K562 (cell line): ENCODE results near the gene DND1. TPM values are rescaled to one million over a fixed set of nuclear protein-coding genes. Genes with fewer than 3 reads are reported as not detected.
A peak's percentile ranks its signal among the peaks of the same experiment; 100 is the strongest.

Source experiments
- ATAC-seq: fragments of 200-7000 bp; cut with Tn5 transposase; 3 replicates; pipeline ENCODE4 v1.9.1; 2020; ENCODE audit warnings: moderate library complexity
- BruUV-seq: library from RNA; stranded (reverse); fragments of 400-500 nt; replicated peaks from 2 replicates; lab custom pipeline; 2021; lab: Mats Ljungman, UMichigan
- CTCF ChIA-PET: fragments of 300-600 bp; formaldehyde crosslinking; extraction: SDS; loops from one replicate; lab custom pipeline; 2021; ENCODE audit warnings: low intra/inter-chr PET ratio; lab: Yijun Ruan, JAX
- POLR2A ChIA-PET: fragments of 300-600, 350-650 bp; sonication (Branson Sonifier 250); formaldehyde crosslinking; extraction: SDS; loops from one replicate; lab custom pipeline; 2021; ENCODE audit warnings: antibody characterized with exemption, inconsistent platforms; lab: Yijun Ruan, JAX
- DNase-seq, 4 experiments: peaks; one replicate each; pipeline versions ENCODE4 v3.0.0 to v3.0.0-alpha.2; 2011 to 2018; ENCODE audit warnings: low spot score in 3 of 4, mixed read lengths in 3 of 4; ENCODE audit errors: extremely low read depth in 1 of 4
- FAIRE-seq: peaks from 2 replicates; lab custom pipeline; 2011; peaks lifted over from hg19 to GRCh38; lab: Jason Lieb, UNC
- H2AFZ ChIP-seq: 2 replicates; pipeline ENCODE4 v1.6.0; 2011; ENCODE audit warnings: low read depth, low read length, control low read depth, inconsistent platforms
- H3K27ac ChIP-seq: fragments of 200-600 bp; 3 replicates; pipeline ENCODE4 v1.8.0; 2011; ENCODE audit warnings: low read depth, mild to moderate bottlenecking, control low read depth, inconsistent platforms, low read length, moderate library complexity, mixed read lengths; ENCODE audit errors: extremely low read depth
- H3K27me3 ChIP-seq, 2 experiments: fragments of 300-600 bp in 1 of 2; 2 replicates in 1 of 2; 3 replicates in 1 of 2; pipeline versions ENCODE4 v1.6.0 to v1.8.0; 2011; ENCODE audit warnings: inconsistent platforms in 2 of 2, low read length in 2 of 2, mild to moderate bottlenecking in 1 of 2, mixed read lengths in 1 of 2, moderate library complexity in 1 of 2; ENCODE audit not compliant: control insufficient read depth in 2 of 2, insufficient read depth in 2 of 2
- H3K36me3 ChIP-seq: fragments of 300-600 bp; 3 replicates; pipeline ENCODE4 v1.8.0; 2011; ENCODE audit warnings: mild to moderate bottlenecking, low read length, inconsistent platforms; ENCODE audit not compliant: control insufficient read depth, insufficient read depth
- H3K4me1 ChIP-seq, 2 experiments: fragments of 200-600 bp in 1 of 2; replicated peaks in 1 of 2; 2 replicates in 1 of 2; 3 replicates in 1 of 2; pipeline versions ENCODE4 v1.5.1 to v1.8.0; 2011; ENCODE audit warnings: inconsistent platforms in 2 of 2, low read length in 2 of 2, mild to moderate bottlenecking in 1 of 2, mixed read lengths in 1 of 2, moderate library complexity in 1 of 2; ENCODE audit not compliant: control insufficient read depth in 2 of 2, insufficient read depth in 2 of 2
- H3K4me2 ChIP-seq: 2 replicates; pipeline ENCODE4 v1.6.1; 2011; ENCODE audit warnings: low read length, control low read depth, inconsistent platforms, mixed read lengths; ENCODE audit not compliant: insufficient read depth
- H3K4me3 ChIP-seq: fragments of 200-600 bp; sonication (generic), shearing (Covaris generic); 2 replicates; pipeline ENCODE4 v1.5.1; 2016; ENCODE audit warnings: control low read depth, inconsistent platforms
- H3K79me2 ChIP-seq: fragments of 200-600 bp; 3 replicates; pipeline ENCODE4 v1.8.0; 2011; ENCODE audit warnings: low read length, inconsistent platforms; ENCODE audit not compliant: control insufficient read depth, insufficient read depth
- H3K9ac ChIP-seq, 2 experiments: 2 replicates each; pipeline versions ENCODE4 v1.6.0 to v1.6.1; 2011; ENCODE audit warnings: low read depth in 2 of 2, low read length in 2 of 2, control low read depth in 1 of 2, inconsistent platforms in 1 of 2, mild to moderate bottlenecking in 1 of 2, mixed read lengths in 1 of 2; ENCODE audit not compliant: insufficient read depth in 1 of 2
- H3K9me1 ChIP-seq: one replicate; pipeline ENCODE4 v1.6.0; 2011; ENCODE audit warnings: inconsistent platforms, mild to moderate bottlenecking, low read length, moderate library complexity; ENCODE audit not compliant: control insufficient read depth, insufficient read depth
- H3K9me3 ChIP-seq: replicated peaks from 2 replicates; pipeline ENCODE4 v1.5.1; 2011; ENCODE audit warnings: low read depth, low read length, inconsistent platforms; ENCODE audit not compliant: control insufficient read depth, insufficient read depth
- H4K20me1 ChIP-seq: replicated peaks from 2 replicates; pipeline ENCODE4 v1.6.1; 2011; ENCODE audit warnings: low read length, inconsistent platforms, mixed read lengths; ENCODE audit not compliant: control insufficient read depth, insufficient read depth
- COPS2 ChIP-seq: fragments of 450-650 bp; conservative IDR thresholded peaks from 2 replicates; pipeline ENCODE4 v1.6.1; 2016; ENCODE audit warnings: mild to moderate bottlenecking, moderate library complexity
- FOXM1 ChIP-seq, 2 experiments: fragments of 450-650 bp in 1 of 2; sonication (generic) in 1 of 2; formaldehyde crosslinking in 1 of 2; IDR thresholded peaks; 2 replicates each; pipeline versions ENCODE4 v1.6.1 to v1.9.0; 2017 to 2022; ENCODE audit warnings: low read depth in 2 of 2, mild to moderate bottlenecking in 2 of 2, missing genetic modification reagents in 1 of 2, moderate library complexity in 1 of 2
- HDAC1 ChIP-seq, 2 experiments: fragments of 450-650 bp; IDR thresholded peaks; 2 replicates each; pipeline ENCODE4 v1.6.1; 2016 to 2017; ENCODE audit warnings: inconsistent platforms in 1 of 2, mild to moderate bottlenecking in 1 of 2, moderate library complexity in 1 of 2
- ILF3 ChIP-seq: fragments of 450-650 bp; IDR thresholded peaks from 2 replicates; pipeline ENCODE4 v1.6.1; 2018; ENCODE audit warnings: antibody characterized with exemption, mild to moderate bottlenecking, moderate library complexity, borderline replicate concordance
- KAT7 ChIP-seq: sonication (generic); formaldehyde crosslinking; IDR thresholded peaks from 2 replicates; pipeline ENCODE4 v1.8.0; 2022; ENCODE audit warnings: missing genetic modification reagents, mild to moderate bottlenecking, borderline replicate concordance
- NFATC3 ChIP-seq: fragments of 450-650 bp; IDR thresholded peaks from 2 replicates; pipeline ENCODE4 v1.6.1; 2017; ENCODE audit warnings: mild to moderate bottlenecking
- NRF1 ChIP-seq, 2 experiments: fragments of 450-650 bp; IDR thresholded peaks in 1 of 2; conservative IDR thresholded peaks in 1 of 2; 2 replicates each; pipeline ENCODE4 v1.6.1; 2014; ENCODE audit warnings: mild to moderate bottlenecking in 2 of 2
- PHF20 ChIP-seq: fragments of 450-650 bp; IDR thresholded peaks from 2 replicates; pipeline ENCODE4 v1.6.1; 2018; ENCODE audit not compliant: partially characterized antibody
- PPARD ChIP-seq: fragments of 250-450 bp; sonication (Bioruptor Pico); IDR thresholded peaks from 2 replicates; pipeline ENCODE4 v1.8.0; 2022; ENCODE audit warnings: inconsistent platforms, mild to moderate bottlenecking, moderate library complexity
- RNF2 ChIP-seq: sonication (generic); IDR thresholded peaks from 2 replicates; pipeline ENCODE4 v1.6.1; 2016
- ZNF12 ChIP-seq: sonication (generic); formaldehyde crosslinking; IDR thresholded peaks from 2 replicates; pipeline ENCODE4 v1.4.0; 2020; ENCODE audit warnings: mild to moderate bottlenecking, missing genetic modification reagents
- ZNF23 ChIP-seq: fragments of 250-450 bp; sonication (Bioruptor Pico); IDR thresholded peaks from 2 replicates; pipeline ENCODE4 v1.4.0; 2020; ENCODE audit warnings: mild to moderate bottlenecking
- ZNF76 ChIP-seq: fragments of 250-450 bp; sonication (Bioruptor Pico); IDR thresholded peaks from 2 replicates; pipeline ENCODE4 v1.4.0; 2020; ENCODE audit warnings: mild to moderate bottlenecking, moderate library complexity, borderline replicate concordance
- WGBS: fragments of 100-300 bp; shearing (Covaris generic); methylation state at CpG from one replicate; pipeline ENCODE4 v1.1.6; 2016; ENCODE audit warnings: low coverage, mixed read lengths; ENCODE audit not compliant: insufficient coverage; ENCODE audit errors: missing lambda C conversion rate; 5-methylcytosine and 5-hydroxymethylcytosine counted together
- in situ Hi-C: fragments of 300-500 bp; cut with MboI; formaldehyde crosslinking; loops from 4 replicates; pipeline ENCODE4 v1.15.0; 2018; ENCODE audit warnings: inconsistent platforms, mixed read lengths
- intact Hi-C: fragments of 100-400 bp; cut with micrococcal nuclease; formaldehyde crosslinking; loops from 2 replicates; pipeline ENCODE4 v1.14.2; 2022
- polyA plus RNA-seq, 8 experiments: library from polyadenylated mRNA; depleted of rRNA in 4 of 8; stranded (reverse) in 5 of 8; unstranded in 3 of 8; fragments of >200 nt; fragmentation: Nextera tagmentation in 2 of 8; fragmentation: Illumina TruSeq in 1 of 8; extraction: Ambion mirVana in 2 of 8; extraction: Trizol in 1 of 8; gene quantifications; 2 replicates each; pipeline versions ENCODE4 v1.2.1 to v1.2.3, GENCODE V29; 2011 to 2014; ENCODE audit warnings: inconsistent platforms in 1 of 8, missing spikeins in 1 of 8
- total RNA-seq, 7 experiments: library from RNA; depleted of rRNA in 6 of 7; stranded (reverse); fragments of >200 nt in 6 of 7; fragmentation: Illumina TruSeq in 2 of 7; extraction: Trizol in 2 of 7; gene quantifications; 2 replicates each; pipeline versions ENCODE4 v1.2.1 to v1.2.3, GENCODE V29; 2011 to 2021; ENCODE audit warnings: low replicate concordance in 1 of 7
- TF ChIP-seq, protein P1 (sequence below): fragments of 250-450 bp; sonication (Bioruptor Pico); IDR thresholded peaks from 2 replicates; pipeline ENCODE4 v1.8.0; 2021; ENCODE audit warnings: mild to moderate bottlenecking, moderate library complexity
- TF ChIP-seq, protein P2 (sequence below): sonication (generic); formaldehyde crosslinking; IDR thresholded peaks from 2 replicates; pipeline ENCODE4 v1.8.0; 2022; ENCODE audit warnings: mild to moderate bottlenecking, missing genetic modification reagents
- TF ChIP-seq, protein P3 (sequence below), 2 experiments: IDR thresholded peaks; 2 replicates each; pipeline ENCODE4 v1.6.1; 2012; ENCODE audit warnings: improper control_type of control experiment in 2 of 2, low read depth in 2 of 2, low read length in 2 of 2, borderline replicate concordance in 1 of 2
- TF ChIP-seq, protein P4 (sequence below): fragments of 450-650 bp; IDR thresholded peaks from 2 replicates; pipeline ENCODE4 v1.6.1; 2016; ENCODE audit warnings: antibody characterized with exemption

The DND1 gene
- total and polyA plus RNA-seq, 9 of the 15 experiments (the other 6 are each of a cell fraction or from before 2014, with no cell fraction given), result 0.37 to 2.0 (median 0.90) TPM; not detected in 3

DNA sequence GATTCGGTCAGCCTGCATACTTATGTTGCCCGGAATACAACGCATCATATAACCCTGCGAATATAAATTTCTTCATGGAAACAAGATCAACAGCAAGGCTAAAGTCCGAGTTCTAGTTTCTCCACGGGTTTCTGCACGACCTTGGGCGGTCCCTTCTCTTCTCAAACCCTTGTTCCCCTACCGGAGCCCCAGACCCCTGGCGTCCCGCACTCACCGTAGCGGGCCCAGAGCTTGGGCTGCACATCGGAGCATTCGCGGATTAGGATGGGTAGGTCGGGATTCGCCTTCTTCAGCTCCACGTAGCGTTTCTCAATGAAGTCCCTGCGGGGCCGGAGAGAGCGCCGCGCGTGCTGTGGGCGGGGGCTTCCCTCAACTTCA, 26.3 kb downstream of the DND1 start:
- H3K27ac ChIP-seq, result peak overlapping the region; percentile 95
- peaks cover 4 to 10% of the 10 kb centered on the region in 2 experiments; a peak in 3 of 5 replicates for H3K4me1 ChIP-seq
- H3K79me2 ChIP-seq, result peaks cover 44% of the 10 kb centered on the region
- intact Hi-C loops (loop anchor here (2.0 kb wide), 2 partner anchors 18 to 72 kb away; partner anchors contain the start of gene WDR55), in situ Hi-C loops (no loop called here)
- peak overlapping the region; percentile 95 for H2AFZ ChIP-seq
- no peaks in the 10 kb centered on the region for H3K9me1 ChIP-seq
- peak overlapping the region; percentile 100 for H3K4me2 ChIP-seq
- ChIA-PET CTCF (no interaction called here), POLR2A (interaction anchor here (0.6 to 3.3 kb wide), 35 partner anchors 8 to 1663 kb away, joined by 3 to 25 read pairs (median 6); partner anchors contain the start of genes ANKHD1, APBB3, EIF4EBP3 and HARS1)
- H3K27me3 ChIP-seq, result no peaks in the 10 kb centered on the region; a peak in 1 of 5 replicates
- ATAC-seq, result peak; percentile 52
- H3K9ac ChIP-seq, result peak overlapping the region; percentile 89 to 98
- H3K4me3 ChIP-seq, result peak overlapping the region; percentile 96
- FAIRE-seq, result no peak
- WGBS, result under 1% methylated on average over 27 of the region's 27 CpGs
- DNase-seq, result no peak
- peaks cover 78% of the 10 kb centered on the region for H3K36me3 ChIP-seq
- H3K9me3 ChIP-seq, result no peaks in the 10 kb centered on the region
- H4K20me1 ChIP-seq, result no peaks in the 10 kb centered on the region; the same call in 1 of the 2 replicates
- TSS peak; percentile 66 for BruUV-seq
- TF ChIP-seq ZNF23 (CRISPR knock-in tag) (no peak), ILF3 (no peak), RNF2 (no peak), KAT7 (CRISPR knock-in tag) (no peak), ZNF12 (CRISPR knock-in tag) (0 out of 2 replicates have a peak, but pooled peaks have one; percentile 25), COPS2 (no peak), NRF1 (conservative IDR thresholded peaks at IDR 0.05 in 1 of 2, IDR thresholded peaks at IDR 0.05 in 1 of 2) (no peak), PPARD (CRISPR knock-in tag) (no peak), FOXM1 (IDR thresholded peaks at IDR 0.05; ENCODE audit: low read depth) (no peak), FOXM1 (CRISPR knock-in tag; IDR thresholded peaks at IDR 0.05; ENCODE audit: low read depth) (peak; percentile 51; the same call in 1 of the 2 replicates), ZNF76 (no peak), HDAC1 (IDR thresholded peaks at IDR 0.05) (peak in 1 of 2 experiments; percentile 1; a peak in 1 of 4 replicates), NFATC3 (no peak), PHF20 (peak; percentile 10)
- TF ChIP-seq, protein P1, sequence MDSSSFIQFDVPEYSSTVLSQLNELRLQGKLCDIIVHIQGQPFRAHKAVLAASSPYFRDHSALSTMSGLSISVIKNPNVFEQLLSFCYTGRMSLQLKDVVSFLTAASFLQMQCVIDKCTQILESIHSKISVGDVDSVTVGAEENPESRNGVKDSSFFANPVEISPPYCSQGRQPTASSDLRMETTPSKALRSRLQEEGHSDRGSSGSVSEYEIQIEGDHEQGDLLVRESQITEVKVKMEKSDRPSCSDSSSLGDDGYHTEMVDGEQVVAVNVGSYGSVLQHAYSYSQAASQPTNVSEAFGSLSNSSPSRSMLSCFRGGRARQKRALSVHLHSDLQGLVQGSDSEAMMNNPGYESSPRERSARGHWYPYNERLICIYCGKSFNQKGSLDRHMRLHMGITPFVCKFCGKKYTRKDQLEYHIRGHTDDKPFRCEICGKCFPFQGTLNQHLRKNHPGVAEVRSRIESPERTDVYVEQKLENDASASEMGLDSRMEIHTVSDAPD (CRISPR knock-in tag), result no peak
- TF ChIP-seq, protein P2, sequence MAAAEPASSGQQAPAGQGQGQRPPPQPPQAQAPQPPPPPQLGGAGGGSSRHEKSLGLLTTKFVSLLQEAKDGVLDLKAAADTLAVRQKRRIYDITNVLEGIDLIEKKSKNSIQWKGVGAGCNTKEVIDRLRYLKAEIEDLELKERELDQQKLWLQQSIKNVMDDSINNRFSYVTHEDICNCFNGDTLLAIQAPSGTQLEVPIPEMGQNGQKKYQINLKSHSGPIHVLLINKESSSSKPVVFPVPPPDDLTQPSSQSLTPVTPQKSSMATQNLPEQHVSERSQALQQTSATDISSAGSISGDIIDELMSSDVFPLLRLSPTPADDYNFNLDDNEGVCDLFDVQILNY (CRISPR knock-in tag), result no peak
- TF ChIP-seq, protein P3, sequence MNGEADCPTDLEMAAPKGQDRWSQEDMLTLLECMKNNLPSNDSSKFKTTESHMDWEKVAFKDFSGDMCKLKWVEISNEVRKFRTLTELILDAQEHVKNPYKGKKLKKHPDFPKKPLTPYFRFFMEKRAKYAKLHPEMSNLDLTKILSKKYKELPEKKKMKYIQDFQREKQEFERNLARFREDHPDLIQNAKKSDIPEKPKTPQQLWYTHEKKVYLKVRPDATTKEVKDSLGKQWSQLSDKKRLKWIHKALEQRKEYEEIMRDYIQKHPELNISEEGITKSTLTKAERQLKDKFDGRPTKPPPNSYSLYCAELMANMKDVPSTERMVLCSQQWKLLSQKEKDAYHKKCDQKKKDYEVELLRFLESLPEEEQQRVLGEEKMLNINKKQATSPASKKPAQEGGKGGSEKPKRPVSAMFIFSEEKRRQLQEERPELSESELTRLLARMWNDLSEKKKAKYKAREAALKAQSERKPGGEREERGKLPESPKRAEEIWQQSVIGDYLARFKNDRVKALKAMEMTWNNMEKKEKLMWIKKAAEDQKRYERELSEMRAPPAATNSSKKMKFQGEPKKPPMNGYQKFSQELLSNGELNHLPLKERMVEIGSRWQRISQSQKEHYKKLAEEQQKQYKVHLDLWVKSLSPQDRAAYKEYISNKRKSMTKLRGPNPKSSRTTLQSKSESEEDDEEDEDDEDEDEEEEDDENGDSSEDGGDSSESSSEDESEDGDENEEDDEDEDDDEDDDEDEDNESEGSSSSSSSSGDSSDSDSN (IDR thresholded peaks at IDR 0.05; ENCODE audit: borderline replicate concordance in 1 of 2, low read depth in 2 of 2, low read length in 2 of 2), result 0 out of 4 replicates have a peak, but pooled peaks of 1 of the 2 experiments have one; percentile 37
- TF ChIP-seq, protein P4, sequence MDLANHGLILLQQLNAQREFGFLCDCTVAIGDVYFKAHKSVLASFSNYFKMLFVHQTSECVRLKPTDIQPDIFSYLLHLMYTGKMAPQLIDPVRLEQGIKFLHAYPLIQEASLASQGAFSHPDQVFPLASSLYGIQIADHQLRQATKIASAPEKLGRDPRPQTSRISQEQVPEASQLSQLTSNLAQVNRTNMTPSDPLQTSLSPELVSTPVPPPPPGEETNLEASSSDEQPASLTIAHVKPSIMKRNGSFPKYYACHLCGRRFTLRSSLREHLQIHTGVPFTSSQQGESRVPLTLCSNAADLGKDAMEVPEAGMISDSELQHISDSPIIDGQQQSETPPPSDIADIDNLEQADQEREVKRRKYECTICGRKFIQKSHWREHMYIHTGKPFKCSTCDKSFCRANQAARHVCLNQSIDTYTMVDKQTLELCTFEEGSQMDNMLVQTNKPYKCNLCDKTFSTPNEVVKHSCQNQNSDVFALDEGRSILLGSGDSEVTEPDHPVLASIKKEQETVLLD, result no peak
